ENCODE data around the gene ELP1. TPM values are rescaled to one million over a fixed set of nuclear protein-coding genes. Genes with fewer than 3 reads are reported as not detected.

The ELP1 gene
- total RNA-seq, 1 experiment from 2014 or later, result 36.9 TPM

GRCh38 chr9:108857572-108857971 lies 76.4 kb downstream of the ELP1 start:
- BruUV-seq (replicated peaks), result no TSS peak
- CTCF ChIA-PET, result interaction anchor here (0.8 kb wide), 1 partner anchor 8 kb away, joined by 3 read pairs; no protein-coding TSS in a partner anchor

GRCh38 chr9:108855888-108856287 lies 78.0 kb downstream of the ELP1 start, which contains the start of gene ACTL7B:
ACTL7B (minus strand) TSS chr9:108855986; CDS start chr9:108855930, 56 bp downstream.
- H3K9me3 Mint-ChIP-seq (ENCODE audit: unreplicated experiment), result peaks cover 5% of the 10 kb centered on the region
- peaks cover 20% of the 10 kb centered on the region for H3K4me1 Mint-ChIP-seq (ENCODE audit: insufficient read depth, unreplicated experiment)
- no peak within 1 kb of the TSS for H3K27ac Mint-ChIP-seq (ENCODE audit: low read depth, unreplicated experiment)
- BruUV-seq (replicated peaks), result no TSS peak
- no peak for TF ChIP-seq CTCF (IDR thresholded peaks at IDR 0.05; ENCODE audit: unreplicated experiment)
- CTCF ChIA-PET, result interaction anchor here (1.3 kb wide), 1 partner anchor 98 kb away, joined by 3 read pairs; no protein-coding TSS in a partner anchor
- POLR2A ChIA-PET, result no interaction called here
- DNase-seq (ENCODE audit: unreplicated experiment), result no peak
- no peak within 1 kb of the TSS for H3K4me3 Mint-ChIP-seq (ENCODE audit: unreplicated experiment)
- no peaks in the 10 kb centered on the region for H3K27me3 Mint-ChIP-seq (ENCODE audit: insufficient read depth, unreplicated experiment)
- intact Hi-C loops (cut with micrococcal nuclease), result loop anchor here (10.0 kb wide), 1 partner anchor 469 kb away; the partner anchor contains the start of gene EPB41L4B
- no peaks in the 10 kb centered on the region for H3K36me3 Mint-ChIP-seq (ENCODE audit: insufficient read depth, unreplicated experiment)

More at GRCh38 chr9:108857572-108857971, 76.4 kb downstream of the ELP1 start:
- Mint-ChIP-seq H3K27me3 (ENCODE audit: insufficient read depth, unreplicated experiment) (no peaks in the 10 kb centered on the region), H3K27ac (ENCODE audit: low read depth, unreplicated experiment) (no peak overlapping the region), H3K9me3 (ENCODE audit: unreplicated experiment) (peaks cover 5% of the 10 kb centered on the region), H3K4me3 (ENCODE audit: unreplicated experiment) (no peak overlapping the region), H3K4me1 (ENCODE audit: insufficient read depth, unreplicated experiment) (peaks cover 21% of the 10 kb centered on the region), H3K36me3 (ENCODE audit: insufficient read depth, unreplicated experiment) (no peaks in the 10 kb centered on the region)
- POLR2A ChIA-PET, result interaction anchor here (4.0 kb wide), 1 partner anchor 12 kb away, joined by 32 read pairs; no protein-coding TSS in a partner anchor
- DNase-seq (ENCODE audit: unreplicated experiment), result no peak
- intact Hi-C loops (cut with micrococcal nuclease), result loop anchor here (10.0 kb wide), 1 partner anchor 467 kb away; the partner anchor contains the start of gene EPB41L4B
- TF ChIP-seq CTCF (IDR thresholded peaks at IDR 0.05; ENCODE audit: unreplicated experiment), result no peak

- POLR2A ChIA-PET, result no interaction called here
- Mint-ChIP-seq H3K9me3 (ENCODE audit: unreplicated experiment) (peaks cover 5% of the 10 kb centered on the region), H3K4me1 (ENCODE audit: insufficient read depth, unreplicated experiment) (peaks cover 17% of the 10 kb centered on the region), H3K36me3 (ENCODE audit: insufficient read depth, unreplicated experiment) (no peaks in the 10 kb centered on the region), H3K4me3 (ENCODE audit: unreplicated experiment) (no peak overlapping the region), H3K27me3 (ENCODE audit: insufficient read depth, unreplicated experiment) (no peaks in the 10 kb centered on the region), H3K27ac (ENCODE audit: low read depth, unreplicated experiment) (no peak overlapping the region)
- intact Hi-C loops (cut with micrococcal nuclease), result loop anchor here (10.0 kb wide), 1 partner anchor 469 kb away; the partner anchor contains the start of gene EPB41L4B
- no peak for TF ChIP-seq CTCF (IDR thresholded peaks at IDR 0.05; ENCODE audit: unreplicated experiment)
- no TSS peak for BruUV-seq (replicated peaks)
- CTCF ChIA-PET, result interaction anchor here (1.3 kb wide), 1 partner anchor 99 kb away, joined by 3 read pairs; no protein-coding TSS in a partner anchor
- DNase-seq (ENCODE audit: unreplicated experiment), result no peak
Observed at GRCh38 chr9:108855529-108855886, 78.4 kb downstream of the ELP1 start.

- BruUV-seq (replicated peaks), result no TSS peak
- ChIA-PET POLR2A (no interaction called here), CTCF (interaction anchor here (0.6 to 1.3 kb wide), 3 partner anchors 98 to 458 kb away, joined by 3 to 4 read pairs (median 3); no protein-coding TSS in a partner anchor)
- Mint-ChIP-seq H3K4me3 (ENCODE audit: unreplicated experiment) (no peak overlapping the region), H3K27ac (ENCODE audit: low read depth, unreplicated experiment) (no peak overlapping the region), H3K36me3 (ENCODE audit: insufficient read depth, unreplicated experiment) (no peaks in the 10 kb centered on the region), H3K9me3 (ENCODE audit: unreplicated experiment) (peaks cover 5% of the 10 kb centered on the region), H3K4me1 (ENCODE audit: insufficient read depth, unreplicated experiment) (peaks cover 10% of the 10 kb centered on the region), H3K27me3 (ENCODE audit: insufficient read depth, unreplicated experiment) (no peaks in the 10 kb centered on the region)
- no peak for TF ChIP-seq CTCF (IDR thresholded peaks at IDR 0.05; ENCODE audit: unreplicated experiment)
- no peak for DNase-seq (ENCODE audit: unreplicated experiment)
- intact Hi-C loops (cut with micrococcal nuclease), result loop anchor here (5.0 to 10.0 kb wide), 2 partner anchors 32 to 470 kb away; partner anchors contain the start of gene EPB41L4B
Observed at GRCh38 chr9:108854641-108855528, 79.0 kb downstream of the ELP1 start.
